Ammon's horn (tissue), 1 donor: ENCODE measurements around the gene PLIN1.

Experiments
- DNase-seq: peaks from one replicate; pipeline ENCODE4 v3.0.0-alpha.2; 2016; ENCODE audit warnings: low spot score

The PLIN1 gene

GRCh38 chr15:89628806-89629715 is 50.1 kb downstream of the PLIN1 start:
- no peak for DNase-seq

- DNase-seq = no peak
These were observed 50.9 kb downstream of the PLIN1 start for GRCh38 chr15:89628301-89628700.

GRCh38 chr15:89627256-89627970 is 51.8 kb downstream of the PLIN1 start:
- DNase-seq = no peak

DNA sequence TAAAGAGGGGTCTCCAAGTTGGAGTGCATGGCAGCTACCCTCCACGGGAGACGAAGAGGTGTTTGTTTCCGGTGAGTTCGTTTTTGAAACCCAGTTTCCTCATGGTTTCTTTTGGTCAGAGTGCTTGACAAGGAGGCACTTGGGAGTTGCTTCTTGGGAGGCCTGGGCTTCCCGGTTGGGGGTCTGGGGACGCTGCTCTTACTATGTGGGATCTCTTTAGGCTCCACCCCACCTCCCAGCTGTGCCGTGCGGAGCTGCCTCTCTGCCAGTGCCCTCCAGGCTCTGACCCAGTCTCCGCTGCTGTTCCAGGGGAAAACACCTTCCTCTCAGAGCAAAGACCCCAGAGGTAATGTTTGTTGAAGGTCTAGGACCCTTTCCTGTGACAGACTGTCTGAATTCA is 53.5 kb downstream of the PLIN1 start:
- no peak for DNase-seq

DNA sequence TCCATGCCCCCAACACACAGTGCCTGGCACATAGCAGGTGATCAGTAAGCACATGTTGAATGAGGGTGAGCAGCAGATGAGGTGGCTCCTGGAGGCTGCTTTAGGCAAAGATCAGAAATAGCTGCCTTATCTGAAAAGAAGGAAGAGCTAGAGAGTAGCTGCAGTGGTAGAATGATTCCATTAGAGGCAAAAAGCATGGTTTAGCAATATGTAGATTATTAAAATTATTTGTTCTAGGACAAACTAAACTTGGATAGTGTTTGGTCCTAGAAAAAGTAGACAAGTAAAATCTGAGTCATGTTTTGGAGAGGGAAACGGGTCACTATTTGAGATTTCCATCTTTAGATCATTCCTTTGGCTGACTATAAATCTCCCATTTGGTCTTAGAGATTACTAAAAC is 56.0 kb downstream of the PLIN1 start:
- DNase-seq = no peak

- DNase-seq = no peak
These were observed 57.6 kb downstream of the PLIN1 start for GRCh38 chr15:89621547-89621946.

DNA sequence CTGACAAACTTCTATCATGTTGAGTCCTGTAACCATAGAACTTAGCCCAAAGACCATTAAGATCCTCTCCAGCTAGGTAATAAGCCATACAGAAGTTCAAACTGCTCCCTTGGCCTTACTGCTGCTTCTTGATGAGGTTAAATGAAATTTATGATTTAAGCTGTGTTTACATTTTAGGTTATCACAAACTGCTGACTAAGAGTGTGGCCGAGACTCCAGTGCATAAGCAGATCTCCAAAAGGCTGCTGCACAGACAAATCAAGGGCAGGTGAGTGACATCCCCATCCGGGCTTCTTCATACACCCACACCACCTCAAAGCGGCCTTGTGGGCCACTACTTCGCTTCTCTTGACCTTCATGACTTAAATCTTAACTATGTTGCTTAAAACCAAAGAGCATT is 62.9 kb downstream of the PLIN1 start:
- DNase-seq = no peak

GRCh38 chr15:89615135-89615534 is 64.0 kb downstream of the PLIN1 start:
- DNase-seq = no peak
